Measurements from ENCODE around the gene DGKH. TPM values are rescaled to one million over a fixed set of nuclear protein-coding genes. Genes with fewer than 3 reads are reported as not detected.

DGKH gene
- total and polyA plus RNA-seq, 8 donors = 0.61 to 41.5 (median 11.7) TPM

DNA sequence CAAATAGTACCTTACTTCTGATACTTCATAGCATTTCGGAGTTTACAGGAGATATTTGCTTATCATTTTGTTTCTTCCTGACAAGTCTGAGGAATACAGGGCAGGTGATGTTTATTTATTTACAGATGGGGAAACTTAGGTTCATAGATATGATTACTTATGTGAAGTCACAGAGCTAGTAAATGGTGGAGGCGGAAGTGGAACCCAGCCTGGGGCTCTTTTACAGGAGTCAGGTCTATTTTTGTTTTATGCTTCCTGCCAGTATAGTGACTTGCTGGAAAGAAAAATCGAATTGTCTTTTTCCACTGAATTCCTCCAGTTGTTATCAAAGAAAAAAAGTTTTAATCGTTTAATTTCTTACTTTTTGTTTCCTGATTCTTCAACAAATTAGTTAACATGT, 66.5 kb downstream of the DGKH start:
- WGBS, 5 donors = 66 to 81% (median 78%) methylated on average over 4 of the region's 4 CpGs
- Histone ChIP-seq H3K27me3 (no peaks in the 10 kb centered on the region), H3K36me3 (no peaks in the 10 kb centered on the region), H3K27ac (no peak overlapping the region), H3K9me3 (no peaks in the 10 kb centered on the region), H3K4me1 (peaks cover 0 to 11% (median 3%) of the 10 kb centered on the region in 4 donors), H3K4me3 (no peak overlapping the region)
- DNase-seq = no peak
- TF ChIP-seq POLR2A (IDR thresholded peaks at IDR 0.05) = no peak
- TF ChIP-seq EP300 (IDR thresholded peaks at IDR 0.05) = no peak
- TF ChIP-seq POLR2AphosphoS5 (IDR thresholded peaks at IDR 0.05) = no peak
- TF ChIP-seq, protein P1, sequence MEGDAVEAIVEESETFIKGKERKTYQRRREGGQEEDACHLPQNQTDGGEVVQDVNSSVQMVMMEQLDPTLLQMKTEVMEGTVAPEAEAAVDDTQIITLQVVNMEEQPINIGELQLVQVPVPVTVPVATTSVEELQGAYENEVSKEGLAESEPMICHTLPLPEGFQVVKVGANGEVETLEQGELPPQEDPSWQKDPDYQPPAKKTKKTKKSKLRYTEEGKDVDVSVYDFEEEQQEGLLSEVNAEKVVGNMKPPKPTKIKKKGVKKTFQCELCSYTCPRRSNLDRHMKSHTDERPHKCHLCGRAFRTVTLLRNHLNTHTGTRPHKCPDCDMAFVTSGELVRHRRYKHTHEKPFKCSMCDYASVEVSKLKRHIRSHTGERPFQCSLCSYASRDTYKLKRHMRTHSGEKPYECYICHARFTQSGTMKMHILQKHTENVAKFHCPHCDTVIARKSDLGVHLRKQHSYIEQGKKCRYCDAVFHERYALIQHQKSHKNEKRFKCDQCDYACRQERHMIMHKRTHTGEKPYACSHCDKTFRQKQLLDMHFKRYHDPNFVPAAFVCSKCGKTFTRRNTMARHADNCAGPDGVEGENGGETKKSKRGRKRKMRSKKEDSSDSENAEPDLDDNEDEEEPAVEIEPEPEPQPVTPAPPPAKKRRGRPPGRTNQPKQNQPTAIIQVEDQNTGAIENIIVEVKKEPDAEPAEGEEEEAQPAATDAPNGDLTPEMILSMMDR (IDR thresholded peaks at IDR 0.05) = no peak
- intact Hi-C loops (cut with DNase I; ENCODE audit: low total_unique reads) = loop anchor here (10.0 kb wide), 1 partner anchor 210 kb away; no protein-coding TSS in a partner anchor

DNA sequence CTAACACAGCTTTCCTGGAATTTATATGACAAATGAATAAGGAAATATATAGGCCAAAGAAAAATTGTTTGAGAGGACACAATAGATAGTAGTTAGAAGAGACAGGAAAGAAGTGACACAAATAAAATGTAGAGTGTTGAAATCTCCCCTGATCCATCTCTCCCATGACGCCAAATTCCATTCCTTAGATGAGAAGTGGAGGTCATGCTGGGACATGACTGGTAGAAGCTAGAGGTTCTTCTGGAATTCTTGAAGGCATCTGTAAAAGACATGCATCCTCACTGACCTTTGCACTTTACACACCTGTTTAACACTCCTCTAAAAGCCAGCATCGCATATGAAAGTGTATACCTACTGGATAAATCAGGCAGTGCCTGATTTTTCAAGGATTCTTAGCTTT, 67.8 kb downstream of the DGKH start:
- WGBS, 5 donors = 73 to 89% (median 81%) methylated on average over 2 of the region's 2 CpGs
- no peak for TF ChIP-seq POLR2A (IDR thresholded peaks at IDR 0.05)
- TF ChIP-seq, protein P1 (IDR thresholded peaks at IDR 0.05) = no peak
- TF ChIP-seq POLR2AphosphoS5 (IDR thresholded peaks at IDR 0.05) = no peak
- no peak for TF ChIP-seq EP300 (IDR thresholded peaks at IDR 0.05)
- no peak overlapping the region for H3K27ac ChIP-seq

DNA sequence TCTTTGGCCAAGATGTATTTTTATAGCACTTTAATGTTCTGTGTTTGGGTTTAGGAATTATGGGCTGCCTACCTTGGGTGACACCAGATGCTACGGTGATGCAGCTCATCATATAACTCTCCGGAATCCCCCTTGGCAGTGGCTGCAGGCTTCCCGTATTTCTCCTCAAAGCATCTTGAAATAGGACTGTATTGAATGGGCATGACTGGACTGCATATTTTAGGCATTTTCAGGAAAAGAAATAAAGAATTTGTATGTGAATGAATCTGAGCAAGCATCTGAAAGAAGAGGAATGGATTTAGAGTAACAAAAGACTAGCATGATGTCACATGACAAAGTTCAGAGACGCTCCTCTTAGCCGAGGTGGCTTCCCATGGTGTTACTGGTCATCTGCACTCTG, 70.6 kb downstream of the DGKH start:
- intact Hi-C loops (cut with DNase I; ENCODE audit: low total_unique reads) = loop anchor here (10.0 kb wide), 1 partner anchor 214 kb away; no protein-coding TSS in a partner anchor
- 91 to 97% (median 96%) methylated on average over 5 of the region's 5 CpGs for WGBS, 5 donors
- H3K9me3 ChIP-seq = no peaks in the 10 kb centered on the region
- no peak overlapping the region for H3K27ac ChIP-seq
- no peaks in the 10 kb centered on the region for H3K4me1 ChIP-seq
- DNase-seq = no peak
- H3K4me3 ChIP-seq = no peak overlapping the region
- H3K36me3 ChIP-seq = no peaks in the 10 kb centered on the region
- TF ChIP-seq POLR2A (IDR thresholded peaks at IDR 0.05) = no peak
- TF ChIP-seq, protein P1 (IDR thresholded peaks at IDR 0.05) = no peak
- TF ChIP-seq EP300 (IDR thresholded peaks at IDR 0.05) = no peak
- no peak for TF ChIP-seq POLR2AphosphoS5 (IDR thresholded peaks at IDR 0.05)
- H3K27me3 ChIP-seq = no peaks in the 10 kb centered on the region

More for the DNA sequence above, 67.8 kb downstream of the DGKH start:
- Histone ChIP-seq H3K4me1 (no peaks in the 10 kb centered on the region), H3K9me3 (no peaks in the 10 kb centered on the region), H3K27me3 (no peaks in the 10 kb centered on the region), H3K4me3 (no peak overlapping the region), H3K36me3 (no peaks in the 10 kb centered on the region)
- intact Hi-C loops (cut with DNase I; ENCODE audit: low total_unique reads) = loop anchor here (10.0 kb wide), 1 partner anchor 211 kb away; no protein-coding TSS in a partner anchor
- no peak for DNase-seq

DNA sequence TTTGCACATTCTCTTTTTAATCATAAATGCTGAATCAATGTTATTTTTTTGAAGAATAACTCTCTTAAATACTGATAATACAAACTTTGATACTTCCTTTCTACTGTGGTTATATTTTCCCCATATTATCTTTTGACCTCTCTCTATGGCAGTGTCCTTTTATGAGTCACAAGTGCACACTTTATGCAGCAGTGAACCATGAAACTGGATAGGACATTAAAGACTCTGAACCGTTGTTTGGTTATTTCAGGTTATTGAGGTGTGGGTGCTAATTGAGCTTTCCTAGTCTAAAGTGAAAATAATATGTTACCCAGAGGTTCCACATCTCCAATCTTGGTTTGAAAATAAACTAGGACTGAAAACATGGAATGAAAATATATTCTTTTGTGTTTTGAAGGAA, 71.4 kb downstream of the DGKH start:
- H3K27me3 ChIP-seq = no peaks in the 10 kb centered on the region
- WGBS, 5 donors = 35 to 68% (median 53%) methylated on average over 1 of the region's 1 CpG
- no peak for DNase-seq

More for the DNA sequence above, 71.4 kb downstream of the DGKH start:
- TF ChIP-seq, protein P1 (IDR thresholded peaks at IDR 0.05) = no peak
- TF ChIP-seq POLR2A (IDR thresholded peaks at IDR 0.05) = no peak
- TF ChIP-seq EP300 (IDR thresholded peaks at IDR 0.05) = no peak
- no peak for TF ChIP-seq POLR2AphosphoS5 (IDR thresholded peaks at IDR 0.05)
- Histone ChIP-seq H3K9me3 (no peaks in the 10 kb centered on the region), H3K36me3 (no peaks in the 10 kb centered on the region), H3K27ac (no peak overlapping the region), H3K4me3 (no peak overlapping the region), H3K4me1 (no peaks in the 10 kb centered on the region)
- intact Hi-C loops (cut with DNase I; ENCODE audit: low total_unique reads) = loop anchor here (10.0 kb wide), 1 partner anchor 215 kb away; no protein-coding TSS in a partner anchor
